ENCODE measurements around the gene GRHPR.

DNA sequence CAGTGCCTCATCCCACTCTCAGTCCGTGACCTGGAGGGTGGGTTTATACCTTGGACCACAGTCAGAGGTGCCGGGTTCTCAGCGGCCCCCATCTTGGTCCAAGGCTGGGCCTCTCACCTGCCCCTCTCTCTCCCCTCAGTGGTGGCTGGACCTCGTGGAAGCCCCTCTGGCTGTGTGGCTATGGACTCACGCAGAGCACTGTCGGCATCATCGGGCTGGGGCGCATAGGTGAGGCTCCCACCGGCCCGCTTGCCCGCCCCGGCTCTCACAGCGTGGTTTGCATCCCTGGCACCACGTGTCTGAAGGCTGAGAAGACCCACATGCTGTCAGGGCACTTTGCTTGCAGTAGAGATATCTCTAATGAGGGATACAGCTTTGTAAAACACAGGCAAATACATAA is 5.8 kb downstream of the GRHPR start:
- no peak for TF ChIP-seq POLR2AphosphoS5 (IDR thresholded peaks at IDR 0.05)
- TF ChIP-seq, protein P1, sequence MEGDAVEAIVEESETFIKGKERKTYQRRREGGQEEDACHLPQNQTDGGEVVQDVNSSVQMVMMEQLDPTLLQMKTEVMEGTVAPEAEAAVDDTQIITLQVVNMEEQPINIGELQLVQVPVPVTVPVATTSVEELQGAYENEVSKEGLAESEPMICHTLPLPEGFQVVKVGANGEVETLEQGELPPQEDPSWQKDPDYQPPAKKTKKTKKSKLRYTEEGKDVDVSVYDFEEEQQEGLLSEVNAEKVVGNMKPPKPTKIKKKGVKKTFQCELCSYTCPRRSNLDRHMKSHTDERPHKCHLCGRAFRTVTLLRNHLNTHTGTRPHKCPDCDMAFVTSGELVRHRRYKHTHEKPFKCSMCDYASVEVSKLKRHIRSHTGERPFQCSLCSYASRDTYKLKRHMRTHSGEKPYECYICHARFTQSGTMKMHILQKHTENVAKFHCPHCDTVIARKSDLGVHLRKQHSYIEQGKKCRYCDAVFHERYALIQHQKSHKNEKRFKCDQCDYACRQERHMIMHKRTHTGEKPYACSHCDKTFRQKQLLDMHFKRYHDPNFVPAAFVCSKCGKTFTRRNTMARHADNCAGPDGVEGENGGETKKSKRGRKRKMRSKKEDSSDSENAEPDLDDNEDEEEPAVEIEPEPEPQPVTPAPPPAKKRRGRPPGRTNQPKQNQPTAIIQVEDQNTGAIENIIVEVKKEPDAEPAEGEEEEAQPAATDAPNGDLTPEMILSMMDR (IDR thresholded peaks at IDR 0.05) = no peak
